Measurements from ENCODE around the gene INPP1.
"Not testable (repeated sequence)": the region's sequence is repeated elsewhere in the genome, so short reads cannot be mapped to it uniquely, and the experiment has no call there.

The INPP1 gene

DNA sequence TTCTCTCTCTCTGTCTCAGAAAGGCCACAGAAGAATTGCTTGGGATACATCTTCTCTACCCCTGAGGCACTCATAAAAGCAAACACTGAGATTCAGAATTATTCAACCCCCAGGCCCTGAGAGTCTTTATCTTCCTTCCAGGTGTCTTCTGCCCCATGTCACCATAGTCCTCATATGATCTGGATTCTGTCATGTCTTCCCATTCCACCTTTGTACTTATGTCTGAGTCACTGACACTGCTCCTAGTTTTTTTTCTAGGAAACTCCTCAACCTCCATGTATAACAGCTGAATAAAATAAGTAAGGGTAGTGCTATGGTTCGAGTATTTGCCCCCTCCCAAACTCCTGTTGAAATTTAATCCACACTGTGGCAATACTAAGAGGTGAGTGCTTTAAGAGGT, 35.4 kb upstream of the INPP1 start:
- Histone ChIP-seq H3K27me3 (ENCODE audit: insufficient read depth, low read length) (no peaks in the 10 kb centered on the region), H3K27ac (ENCODE audit: low read depth, low read length, poor library complexity, severe bottlenecking) (no peak overlapping the region), H3F3A (ENCODE audit: insufficient read depth, low read length) (no peaks in the 10 kb centered on the region), H2AFZ (ENCODE audit: low read length) (no peak overlapping the region), H3K4me1 (ENCODE audit: insufficient read depth, low read length, severe bottlenecking) (no peaks in the 10 kb centered on the region), H3K4me3 (ENCODE audit: low read depth, low read length, poor library complexity, severe bottlenecking) (no peak overlapping the region), H3K9me3 (ENCODE audit: low read length) (no peaks in the 10 kb centered on the region), H3K36me3 (ENCODE audit: insufficient read depth, low read length) (peaks cover 18% of the 10 kb centered on the region), H4K20me1 (ENCODE audit: insufficient read depth, low read length) (no peaks in the 10 kb centered on the region), H3K9me2 (ENCODE audit: low read depth, low read length) (no peaks in the 10 kb centered on the region), H3K9ac (ENCODE audit: low read length) (no peak overlapping the region), H3K79me2 (ENCODE audit: insufficient read depth, low read length) (no peaks in the 10 kb centered on the region; the same call in 1 of the 2 replicates), H3K4me2 (ENCODE audit: low read length) (no peak overlapping the region)
- TF ChIP-seq, protein P1, sequence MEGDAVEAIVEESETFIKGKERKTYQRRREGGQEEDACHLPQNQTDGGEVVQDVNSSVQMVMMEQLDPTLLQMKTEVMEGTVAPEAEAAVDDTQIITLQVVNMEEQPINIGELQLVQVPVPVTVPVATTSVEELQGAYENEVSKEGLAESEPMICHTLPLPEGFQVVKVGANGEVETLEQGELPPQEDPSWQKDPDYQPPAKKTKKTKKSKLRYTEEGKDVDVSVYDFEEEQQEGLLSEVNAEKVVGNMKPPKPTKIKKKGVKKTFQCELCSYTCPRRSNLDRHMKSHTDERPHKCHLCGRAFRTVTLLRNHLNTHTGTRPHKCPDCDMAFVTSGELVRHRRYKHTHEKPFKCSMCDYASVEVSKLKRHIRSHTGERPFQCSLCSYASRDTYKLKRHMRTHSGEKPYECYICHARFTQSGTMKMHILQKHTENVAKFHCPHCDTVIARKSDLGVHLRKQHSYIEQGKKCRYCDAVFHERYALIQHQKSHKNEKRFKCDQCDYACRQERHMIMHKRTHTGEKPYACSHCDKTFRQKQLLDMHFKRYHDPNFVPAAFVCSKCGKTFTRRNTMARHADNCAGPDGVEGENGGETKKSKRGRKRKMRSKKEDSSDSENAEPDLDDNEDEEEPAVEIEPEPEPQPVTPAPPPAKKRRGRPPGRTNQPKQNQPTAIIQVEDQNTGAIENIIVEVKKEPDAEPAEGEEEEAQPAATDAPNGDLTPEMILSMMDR (IDR thresholded peaks at IDR 0.05; ENCODE audit: low read length) = no peak
- TF ChIP-seq EZH2 (IDR thresholded peaks at IDR 0.05; ENCODE audit: borderline replicate concordance, low read length) = no peak

DNA sequence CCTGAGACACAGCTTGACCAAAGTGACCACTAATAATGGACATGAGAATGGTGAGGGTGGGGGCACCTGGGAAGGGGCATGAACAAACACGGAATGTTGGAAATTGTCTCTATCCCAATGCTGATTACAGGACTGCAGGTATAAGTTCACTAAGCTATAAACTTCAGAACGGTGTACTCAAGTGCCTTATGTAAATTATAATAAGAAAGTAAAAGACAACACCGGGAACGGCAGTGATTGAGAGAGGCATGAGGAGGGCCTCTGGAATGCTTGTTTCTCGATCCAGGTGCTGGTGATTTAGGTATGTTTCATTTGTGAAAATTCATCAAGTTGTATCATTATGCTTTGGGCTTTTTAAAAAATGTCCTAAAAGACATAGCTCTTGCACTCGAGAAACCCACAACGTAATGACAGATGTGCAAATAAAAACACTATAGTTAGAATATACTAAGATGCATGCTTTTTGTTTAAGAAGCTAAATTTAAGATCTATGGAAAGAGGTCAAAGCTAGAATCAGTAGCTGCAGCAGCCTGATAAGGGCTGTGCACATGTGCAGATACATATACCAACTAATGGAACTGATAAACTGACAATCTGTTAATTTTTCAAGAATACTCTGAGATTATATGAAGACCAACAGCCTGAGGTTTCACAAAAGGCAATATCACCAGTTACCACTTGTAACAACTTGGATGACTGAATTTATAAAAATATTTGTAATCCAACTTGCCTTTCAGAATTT, 31.3 kb upstream of the INPP1 start:
- Histone ChIP-seq H3K79me2 (ENCODE audit: insufficient read depth, low read length) (no peaks in the 10 kb centered on the region; the same call in 1 of the 2 replicates), H3K4me2 (ENCODE audit: low read length) (no peak overlapping the region), H3K4me3 (ENCODE audit: low read depth, low read length, poor library complexity, severe bottlenecking) (no peak overlapping the region), H3K27me3 (ENCODE audit: insufficient read depth, low read length) (no peaks in the 10 kb centered on the region), H3K9ac (ENCODE audit: low read length) (no peak overlapping the region), H3K4me1 (ENCODE audit: insufficient read depth, low read length, severe bottlenecking) (peaks cover 18% of the 10 kb centered on the region), H3K9me2 (ENCODE audit: low read depth, low read length) (no peaks in the 10 kb centered on the region), H4K20me1 (ENCODE audit: insufficient read depth, low read length) (no peaks in the 10 kb centered on the region), H3K9me3 (ENCODE audit: low read length) (no peaks in the 10 kb centered on the region), H3K27ac (ENCODE audit: low read depth, low read length, poor library complexity, severe bottlenecking) (no peak overlapping the region), H3K36me3 (ENCODE audit: insufficient read depth, low read length) (peaks cover 12% of the 10 kb centered on the region), H2AFZ (ENCODE audit: low read length) (no peak overlapping the region), H3F3A (ENCODE audit: insufficient read depth, low read length) (no peaks in the 10 kb centered on the region)
- TF ChIP-seq, protein P1 (IDR thresholded peaks at IDR 0.05; ENCODE audit: low read length) = no peak
- TF ChIP-seq EZH2 (IDR thresholded peaks at IDR 0.05; ENCODE audit: borderline replicate concordance, low read length) = no peak

DNA sequence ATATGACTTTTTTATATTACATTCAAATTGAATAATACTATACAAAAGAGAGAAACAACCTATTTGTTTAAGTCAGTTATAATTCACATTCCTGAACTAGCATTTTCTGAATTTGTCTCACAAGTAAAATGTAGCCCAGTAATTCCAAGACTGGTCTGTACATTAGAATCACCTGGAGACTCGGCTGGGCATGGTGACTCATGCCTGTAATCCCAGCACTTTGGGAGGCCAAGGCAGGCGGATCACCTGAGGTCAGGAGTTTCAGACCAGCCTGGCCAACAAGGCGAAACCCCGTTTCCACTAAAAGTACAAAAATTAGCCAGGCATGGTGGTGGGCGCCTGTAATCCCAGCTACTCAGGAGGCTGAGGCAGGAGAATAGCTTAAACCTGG, 30.8 kb upstream of the INPP1 start:
- H3K4me2 ChIP-seq (ENCODE audit: low read length); H3K9me2 ChIP-seq (ENCODE audit: low read depth, low read length); H3K27me3 ChIP-seq (ENCODE audit: insufficient read depth, low read length); H2AFZ ChIP-seq (ENCODE audit: low read length); H3K4me3 ChIP-seq (ENCODE audit: low read depth, low read length, poor library complexity, severe bottlenecking); H3K27ac ChIP-seq (ENCODE audit: low read depth, low read length, poor library complexity, severe bottlenecking); H3K9me3 ChIP-seq (ENCODE audit: low read length); H3K9ac ChIP-seq (ENCODE audit: low read length); H3F3A ChIP-seq (ENCODE audit: insufficient read depth, low read length); H4K20me1 ChIP-seq (ENCODE audit: insufficient read depth, low read length); H3K79me2 ChIP-seq (ENCODE audit: insufficient read depth, low read length): not testable (repeated sequence)
- peaks cover 24% of the 10 kb centered on the region for H3K4me1 ChIP-seq (ENCODE audit: insufficient read depth, low read length, severe bottlenecking)
- H3K36me3 ChIP-seq (ENCODE audit: insufficient read depth, low read length) = peaks cover 12% of the 10 kb centered on the region

DNA sequence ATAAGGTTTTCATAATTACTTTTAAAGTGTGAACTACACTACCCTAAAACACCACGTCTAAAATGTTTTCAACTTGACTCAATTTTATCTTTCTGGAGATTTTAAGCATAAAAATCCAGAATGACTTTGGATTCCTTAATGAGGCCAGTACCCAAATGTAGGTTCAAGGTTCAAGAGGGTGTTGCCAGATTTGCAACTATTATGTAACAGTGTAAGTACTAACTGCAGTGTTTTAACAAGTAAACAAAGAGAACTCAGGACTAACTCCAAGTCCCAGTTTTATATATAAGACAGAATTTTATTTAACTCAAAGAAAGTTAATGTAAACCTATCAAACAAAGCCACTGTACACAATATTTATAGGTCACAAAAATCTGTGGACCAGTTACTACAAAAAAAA, 29.5 kb upstream of the INPP1 start:
- Histone ChIP-seq H3K27me3 (ENCODE audit: insufficient read depth, low read length) (no peaks in the 10 kb centered on the region), H3K27ac (ENCODE audit: low read depth, low read length, poor library complexity, severe bottlenecking) (no peak overlapping the region), H3K36me3 (ENCODE audit: insufficient read depth, low read length) (peaks cover 12% of the 10 kb centered on the region), H3K79me2 (ENCODE audit: insufficient read depth, low read length) (no peaks in the 10 kb centered on the region; the same call in 1 of the 2 replicates), H4K20me1 (ENCODE audit: insufficient read depth, low read length) (no peaks in the 10 kb centered on the region), H3K9me2 (ENCODE audit: low read depth, low read length) (no peaks in the 10 kb centered on the region), H3K4me1 (ENCODE audit: insufficient read depth, low read length, severe bottlenecking) (peaks cover 36% of the 10 kb centered on the region), H3K9me3 (ENCODE audit: low read length) (no peaks in the 10 kb centered on the region), H2AFZ (ENCODE audit: low read length) (no peak overlapping the region), H3F3A (ENCODE audit: insufficient read depth, low read length) (no peaks in the 10 kb centered on the region), H3K4me2 (ENCODE audit: low read length) (no peak overlapping the region), H3K4me3 (ENCODE audit: low read depth, low read length, poor library complexity, severe bottlenecking) (no peak overlapping the region), H3K9ac (ENCODE audit: low read length) (no peak overlapping the region)
- no peak for TF ChIP-seq EZH2 (IDR thresholded peaks at IDR 0.05; ENCODE audit: borderline replicate concordance, low read length)
- TF ChIP-seq, protein P1 (IDR thresholded peaks at IDR 0.05; ENCODE audit: low read length) = no peak

Measured in OCI-LY1 (cell line).